NT2/D1 (cell line): Measurements from ENCODE around the gene NLRP4.

ENCODE experiments used
- DNase-seq: peaks from one replicate; pipeline ENCODE4 v3.0.0-alpha.2; 2011; ENCODE audit warnings: low read depth, low spot score
- H3K27me3 ChIP-seq: 2 replicates; pipeline ENCODE4 v1.6.0; 2011; ENCODE audit warnings: mild to moderate bottlenecking; ENCODE audit not compliant: insufficient read length, insufficient read depth
- H3K36me3 ChIP-seq: 2 replicates; pipeline ENCODE4 v1.6.1; 2011; ENCODE audit warnings: mild to moderate bottlenecking, low read length, mixed read lengths; ENCODE audit not compliant: insufficient read depth, insufficient read length
- H3K4me1 ChIP-seq: 2 replicates; pipeline ENCODE4 v1.5.1; 2011; ENCODE audit not compliant: insufficient read depth, insufficient read length
- H3K4me3 ChIP-seq: 2 replicates; pipeline ENCODE4 v1.5.1; 2011; ENCODE audit warnings: low read depth; ENCODE audit not compliant: insufficient read length
- H3K9ac ChIP-seq: 2 replicates; pipeline ENCODE4 v1.6.0; 2011; ENCODE audit warnings: low read depth; ENCODE audit not compliant: insufficient read length
- H3K9me3 ChIP-seq: 2 replicates; pipeline ENCODE4 v1.5.1; 2011; ENCODE audit warnings: mild to moderate bottlenecking, low read length; ENCODE audit not compliant: insufficient read depth
- SUZ12 ChIP-seq: IDR thresholded peaks from 2 replicates; pipeline ENCODE4 v1.6.1; 2011; ENCODE audit not compliant: insufficient read length, insufficient read depth; ENCODE audit errors: extremely low read depth
- YY1 ChIP-seq: IDR thresholded peaks from 2 replicates; pipeline ENCODE4 v1.6.1; 2011; ENCODE audit not compliant: insufficient read length, insufficient read depth
- ZNF274 ChIP-seq: IDR thresholded peaks from 2 replicates; pipeline ENCODE4 v1.6.1; 2011; ENCODE audit warnings: mild to moderate bottlenecking, low read depth, low read length

Gene NLRP4

DNA sequence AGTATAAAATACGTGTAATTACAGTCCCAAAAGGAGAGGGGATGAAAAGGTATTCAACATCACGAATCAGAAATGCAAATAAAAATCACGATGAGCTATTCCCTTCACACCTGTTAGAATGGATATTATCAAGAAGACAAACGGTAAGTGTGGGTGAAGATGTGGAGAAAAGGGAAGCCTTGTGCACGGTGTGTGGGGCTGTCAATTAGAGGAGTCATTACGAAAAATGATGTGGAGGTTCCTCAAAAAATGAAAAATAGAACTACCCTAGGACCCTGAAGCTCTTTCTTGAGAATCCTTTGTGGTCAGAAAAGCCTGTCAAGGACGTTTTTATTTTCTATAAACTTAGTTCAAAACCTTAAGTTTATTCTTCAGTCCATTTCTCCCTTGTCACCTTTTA, 23.9 kb upstream of the NLRP4 start:
- Histone ChIP-seq H3K27me3 (no peaks in the 10 kb centered on the region), H3K4me1 (no peaks in the 10 kb centered on the region), H3K9ac (no peak overlapping the region), H3K9me3 (peaks cover 8% of the 10 kb centered on the region; the same call in 1 of the 2 replicates), H3K36me3 (no peaks in the 10 kb centered on the region), H3K4me3 (no peak overlapping the region)
- DNase-seq: no peak
- TF ChIP-seq ZNF274: no peak
- no peak for TF ChIP-seq YY1
- no peak for TF ChIP-seq SUZ12

DNA sequence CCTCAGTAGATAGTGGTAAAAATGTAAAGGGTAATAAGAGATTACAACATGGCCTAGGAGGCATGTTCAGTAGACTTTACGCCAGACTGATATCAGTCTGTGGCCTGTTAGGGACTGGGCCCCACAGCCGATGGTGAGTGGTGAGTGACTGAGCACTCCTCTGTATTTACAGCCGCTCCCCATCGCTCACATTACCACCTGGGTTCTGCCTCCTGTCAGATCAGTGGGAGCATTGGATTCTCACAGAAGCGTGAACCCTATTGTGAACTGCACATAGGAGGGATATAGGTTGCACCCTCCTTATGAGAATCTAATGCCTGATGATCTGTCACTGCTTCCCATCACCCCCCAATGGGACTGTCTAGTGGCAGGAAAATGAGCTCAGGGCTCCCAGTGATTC, 22.4 kb upstream of the NLRP4 start:
- TF ChIP-seq SUZ12 (no peak), ZNF274 (no peak), YY1 (no peak)
- DNase-seq: no peak
- Histone ChIP-seq H3K9ac (no peak overlapping the region), H3K4me1 (no peaks in the 10 kb centered on the region), H3K36me3 (no peaks in the 10 kb centered on the region), H3K9me3 (peaks cover 8% of the 10 kb centered on the region; the same call in 1 of the 2 replicates), H3K4me3 (no peak overlapping the region), H3K27me3 (no peaks in the 10 kb centered on the region)

DNA sequence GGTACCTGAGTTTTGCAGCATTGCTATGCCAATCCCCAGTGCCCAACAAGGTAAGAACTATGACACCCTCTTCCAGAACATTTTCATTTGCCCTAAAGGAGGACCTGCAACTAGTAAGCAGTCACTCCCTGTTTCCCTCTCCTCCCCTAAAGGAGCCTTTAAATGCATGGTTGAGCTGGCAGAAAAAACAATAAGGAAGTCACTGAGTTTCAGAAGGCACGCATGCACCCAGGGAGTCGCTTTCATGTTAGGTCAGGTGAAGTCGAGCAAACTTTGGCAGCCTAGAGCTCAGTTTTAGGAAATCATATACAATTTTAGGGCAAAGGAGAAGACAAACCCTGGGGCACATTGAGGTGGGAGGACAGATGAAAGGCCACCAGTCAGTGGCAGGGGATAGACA, 16.3 kb upstream of the NLRP4 start:
- Histone ChIP-seq H3K36me3 (no peaks in the 10 kb centered on the region), H3K9ac (no peak overlapping the region), H3K4me1 (no peaks in the 10 kb centered on the region), H3K4me3 (no peak overlapping the region), H3K9me3 (no peaks in the 10 kb centered on the region; the same call in 1 of the 2 replicates), H3K27me3 (no peaks in the 10 kb centered on the region)
- no peak for DNase-seq
- no peak for TF ChIP-seq SUZ12
- no peak for TF ChIP-seq ZNF274
- TF ChIP-seq YY1: no peak

DNA sequence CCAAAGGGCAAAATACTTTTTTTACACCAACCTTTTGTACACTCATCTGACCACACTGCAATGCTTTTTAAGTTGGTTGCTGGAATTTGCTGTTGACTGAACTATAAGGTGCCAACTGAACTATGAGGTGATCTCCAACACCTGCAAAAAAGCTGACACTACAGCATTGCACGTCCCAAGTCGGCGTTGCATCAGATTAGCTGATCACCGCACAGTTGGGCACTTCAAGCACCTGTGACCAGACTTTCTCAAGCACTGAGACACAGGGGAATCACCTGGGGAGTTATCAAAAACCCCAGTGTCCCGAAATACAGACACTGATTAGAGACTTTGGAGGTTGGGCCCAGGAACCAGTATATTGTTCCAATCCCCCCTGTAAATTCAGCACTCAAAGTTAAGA, 5.7 kb upstream of the NLRP4 start:
- Histone ChIP-seq H3K9me3 (no peaks in the 10 kb centered on the region), H3K4me3 (no peak overlapping the region), H3K27me3 (no peaks in the 10 kb centered on the region), H3K4me1 (no peaks in the 10 kb centered on the region), H3K9ac (no peak overlapping the region), H3K36me3 (no peaks in the 10 kb centered on the region)
- DNase-seq: no peak
- TF ChIP-seq YY1 (no peak), ZNF274 (no peak), SUZ12 (no peak)

DNA sequence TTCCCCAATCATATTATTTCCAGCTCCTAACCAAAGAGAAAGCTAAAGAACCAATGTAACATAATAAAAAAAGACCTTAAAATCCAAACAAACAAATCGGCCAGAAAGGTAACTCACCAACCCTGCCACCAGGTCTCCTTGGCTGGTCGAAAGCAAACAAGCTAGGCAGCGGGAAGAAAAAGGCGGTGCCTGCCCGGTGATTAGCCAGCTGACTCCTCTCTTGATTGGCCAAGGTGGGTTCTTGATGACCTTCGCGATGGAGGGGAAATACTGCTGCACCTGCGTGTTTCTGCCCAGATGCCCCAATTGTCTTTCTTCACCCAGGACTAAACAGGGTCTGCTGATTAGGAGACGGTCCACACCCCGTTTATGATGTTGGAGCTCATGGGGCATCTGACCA, 4.5 kb upstream of the NLRP4 start, which contains the start of gene NLRP11:
Gene NLRP11, minus strand, starts transcription at position 154 of the 400 bp plus-strand sequence. CDS start 13,825 bp downstream, outside the sequence.
- Histone ChIP-seq H3K36me3 (no peaks in the 10 kb centered on the region), H3K4me1 (no peaks in the 10 kb centered on the region), H3K27me3 (no peaks in the 10 kb centered on the region), H3K9ac (no peak within 1 kb of the TSS), H3K9me3 (no peaks in the 10 kb centered on the region), H3K4me3 (no peak within 1 kb of the TSS)
- DNase-seq: no peak
- TF ChIP-seq SUZ12 (no peak), ZNF274 (no peak), YY1 (no peak)

DNA sequence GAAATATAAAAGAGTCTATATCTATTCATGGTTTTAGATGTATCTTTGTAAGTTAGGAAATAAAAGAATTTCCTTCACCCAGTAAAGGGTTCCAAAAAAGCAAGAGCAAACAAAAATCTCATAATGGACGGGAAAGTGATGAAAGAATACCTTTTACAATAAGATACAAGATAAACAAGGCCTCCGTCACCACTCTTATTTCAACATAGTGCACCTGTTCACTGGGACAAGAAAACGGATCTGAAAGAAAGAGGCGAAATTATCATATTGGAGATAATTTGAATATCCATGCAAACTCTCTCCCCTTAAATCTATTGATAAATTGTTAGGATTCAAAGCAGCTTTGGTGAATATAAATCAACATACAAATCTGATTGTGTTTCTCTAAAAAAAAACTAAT, 3.7 kb upstream of the NLRP4 start:
- no peak for TF ChIP-seq ZNF274
- no peak for TF ChIP-seq SUZ12
- no peak for TF ChIP-seq YY1
- H3K4me1 ChIP-seq: no peaks in the 10 kb centered on the region
- H3K9ac ChIP-seq: no peak overlapping the region

DNA sequence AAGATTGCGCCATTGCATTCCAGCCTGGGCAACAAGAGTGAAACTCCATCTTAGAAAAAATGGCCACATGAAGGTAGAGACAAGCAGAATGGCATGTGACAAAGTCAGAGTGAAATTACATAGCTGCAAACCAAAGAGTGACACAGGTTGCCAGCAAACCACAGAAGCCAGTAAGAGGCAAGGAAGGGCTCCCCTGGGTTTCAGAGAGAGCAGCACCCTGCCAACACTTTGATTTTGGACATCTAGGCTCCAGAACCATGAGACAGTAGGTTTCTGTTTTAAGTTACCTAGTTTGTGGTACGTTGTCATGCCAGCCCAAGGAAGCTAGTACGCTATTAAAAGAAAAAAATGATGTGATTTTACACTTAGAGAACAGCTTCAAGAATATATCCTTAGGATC, 1.9 kb downstream of the NLRP4 start:
- Histone ChIP-seq H3K9ac (no peak overlapping the region), H3K4me3 (no peak overlapping the region), H3K9me3 (no peaks in the 10 kb centered on the region), H3K4me1 (no peaks in the 10 kb centered on the region), H3K36me3 (no peaks in the 10 kb centered on the region), H3K27me3 (no peaks in the 10 kb centered on the region)
- TF ChIP-seq YY1 (no peak), ZNF274 (no peak), SUZ12 (no peak)
- no peak for DNase-seq

More for the DNA sequence above, 3.7 kb upstream of the NLRP4 start:
- H3K4me3 ChIP-seq: no peak overlapping the region
- H3K36me3 ChIP-seq: no peaks in the 10 kb centered on the region
- no peaks in the 10 kb centered on the region for H3K27me3 ChIP-seq
- no peaks in the 10 kb centered on the region for H3K9me3 ChIP-seq
- DNase-seq: no peak
